IPS-18c (cell line): ENCODE results near the gene XRCC6.
"Not testable (repeated sequence)": the region's sequence is repeated elsewhere in the genome, so short reads cannot be mapped to it uniquely, and the experiment has no call there.

ENCODE experiments used
- H3K4me3 ChIP-seq: 2 replicates; pipeline ENCODE4 v1.7.0; 2013; ENCODE audit warnings: low read depth, mild to moderate bottlenecking, low read length, moderate library complexity; ENCODE audit not compliant: insufficient read depth
- H3K9me3 ChIP-seq: one replicate; pipeline ENCODE4 v1.6.1; 2013; ENCODE audit warnings: mild to moderate bottlenecking, low read length, moderate library complexity; ENCODE audit not compliant: control insufficient read depth, insufficient read depth

XRCC6 gene

DNA sequence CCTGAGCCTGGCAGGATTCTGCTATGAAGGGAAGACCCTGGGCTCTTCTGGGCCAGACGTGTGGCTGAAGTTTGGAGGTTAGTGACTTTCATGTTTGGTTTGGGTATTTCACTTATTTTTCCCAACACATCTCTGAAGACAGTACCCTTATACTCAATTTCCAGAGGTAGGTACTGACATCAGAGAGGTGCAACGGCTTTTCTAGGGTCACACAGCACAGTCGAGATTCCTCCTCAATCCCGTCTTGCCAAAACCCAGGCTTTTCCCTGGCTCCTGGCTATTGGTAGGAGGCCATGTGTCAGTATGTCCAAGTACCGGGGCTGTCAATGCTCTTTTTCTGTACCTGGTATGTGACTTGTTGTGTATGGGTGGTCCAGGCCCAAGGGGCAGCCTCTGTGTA lies 25.4 kb upstream of the XRCC6 start:
- H3K9me3 ChIP-seq, result no peaks in the 10 kb centered on the region

DNA sequence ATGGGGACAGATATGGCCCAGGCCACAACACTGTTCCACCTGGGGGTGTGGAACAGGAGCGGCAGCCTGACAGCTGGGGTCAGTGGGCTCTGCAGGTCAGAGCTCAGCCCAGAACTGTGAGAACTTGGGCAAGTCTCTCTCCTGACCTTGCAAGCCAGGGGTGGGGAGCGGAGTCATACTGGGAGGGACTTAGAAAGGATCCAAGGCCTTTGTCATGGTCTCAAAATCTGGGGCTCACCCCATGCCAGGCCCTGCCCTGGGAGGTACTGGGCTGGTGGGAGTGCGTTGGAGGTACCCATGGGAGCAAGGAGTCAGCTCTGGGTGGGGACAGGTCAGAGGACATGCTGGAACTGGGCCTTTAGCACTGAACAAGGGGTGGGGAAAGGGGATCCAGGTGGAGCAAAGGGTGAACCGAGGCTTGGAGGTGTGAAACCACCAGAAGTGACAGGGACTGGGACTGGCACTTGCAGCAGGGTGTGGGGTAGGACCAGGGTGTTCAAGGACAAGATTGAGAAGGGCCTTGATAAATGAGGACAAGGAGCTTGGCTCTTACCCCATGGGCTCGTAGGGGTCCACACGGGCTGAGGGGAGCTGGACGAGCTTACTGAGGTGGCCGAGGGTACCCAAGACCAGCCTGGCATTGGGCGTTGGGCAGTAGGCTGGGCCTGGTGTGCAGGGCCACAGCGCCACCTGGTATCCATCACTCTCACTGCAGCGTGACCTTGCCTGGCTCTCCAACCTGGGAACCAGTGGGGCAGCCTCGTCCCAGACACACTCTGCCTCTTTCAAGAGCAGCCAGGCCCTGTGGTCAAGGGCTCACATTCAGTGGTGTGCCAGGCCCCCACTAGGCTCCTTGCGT lies 24.1 kb upstream of the XRCC6 start:
- H3K4me3 ChIP-seq, result no peak overlapping the region

More for the DNA sequence above, 25.4 kb upstream of the XRCC6 start:
- H3K4me3 ChIP-seq, result no peak overlapping the region

DNA sequence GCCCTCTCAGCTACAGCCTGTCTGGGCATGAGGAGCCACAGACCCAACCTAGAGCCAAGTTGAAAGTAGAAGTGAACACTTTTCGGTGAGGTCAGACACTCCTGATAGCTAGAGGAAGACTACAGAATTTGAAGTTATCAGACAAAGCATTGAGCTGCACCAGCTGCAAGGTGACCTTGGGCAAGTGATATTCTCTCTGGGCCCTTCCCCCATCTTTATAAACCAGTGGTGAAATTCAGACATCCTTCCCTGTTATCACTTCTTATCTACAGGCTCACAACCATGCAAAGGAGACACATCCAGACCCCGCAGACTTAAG lies 23.5 kb upstream of the XRCC6 start:
- Histone ChIP-seq H3K9me3 (no peaks in the 10 kb centered on the region), H3K4me3 (no peak overlapping the region)

More for the DNA sequence above, 24.1 kb upstream of the XRCC6 start:
- H3K9me3 ChIP-seq, result no peaks in the 10 kb centered on the region

DNA sequence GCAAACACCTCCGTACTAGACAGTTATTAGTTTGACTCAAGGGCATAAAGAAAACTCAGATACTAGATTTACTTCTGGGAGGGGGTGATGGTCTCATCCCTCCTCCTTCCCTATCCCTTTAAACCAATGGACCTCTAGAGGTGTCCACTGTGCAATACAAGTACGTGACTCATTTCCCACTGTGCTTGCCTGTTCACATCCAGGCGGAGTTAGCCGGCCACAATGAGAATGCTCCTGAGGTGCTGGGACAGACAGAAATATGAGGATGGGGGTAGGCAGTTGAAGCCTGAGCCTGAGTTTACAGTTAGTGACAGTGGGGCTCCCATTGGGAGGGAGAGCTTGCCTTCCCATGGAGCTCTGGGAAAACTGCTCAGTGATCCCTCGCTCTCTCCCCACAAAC lies 23.0 kb upstream of the XRCC6 start:
- Histone ChIP-seq H3K4me3 (no peak overlapping the region), H3K9me3 (no peaks in the 10 kb centered on the region)

DNA sequence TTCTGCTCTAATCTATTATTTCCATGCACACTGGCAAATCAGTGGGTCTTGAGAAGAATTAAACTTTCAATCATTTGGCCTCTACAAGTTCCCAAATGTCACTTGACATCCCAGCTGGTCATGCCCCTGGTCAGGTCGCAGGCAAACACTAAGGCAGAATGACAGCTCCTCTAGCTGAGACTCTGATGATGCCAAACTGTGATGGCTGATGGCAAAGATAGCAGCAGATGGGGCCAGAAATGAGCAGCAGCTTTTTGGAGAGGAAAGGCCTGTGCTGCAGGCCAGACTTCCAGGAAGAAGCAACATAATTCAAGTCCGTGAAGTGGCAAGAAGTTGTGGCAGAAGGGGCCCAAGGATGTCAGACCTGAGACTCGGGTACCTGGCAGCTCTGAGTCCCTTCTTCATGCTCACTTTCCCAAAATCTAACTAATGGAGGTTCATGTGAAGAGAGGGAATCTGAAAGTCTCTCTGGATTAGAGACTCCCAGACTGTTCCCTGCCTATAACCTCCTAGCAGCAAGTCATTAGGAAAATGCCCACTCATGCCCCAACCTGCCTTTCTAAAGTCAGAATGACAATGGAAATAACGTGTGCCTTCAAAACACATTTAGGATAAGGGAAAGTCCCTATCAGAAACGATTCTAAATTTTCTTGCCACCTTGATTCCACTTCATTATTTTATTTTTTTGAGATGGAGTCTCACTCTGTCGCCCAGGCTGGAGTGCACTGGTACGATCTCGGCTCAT lies 22.0 kb upstream of the XRCC6 start:
- Histone ChIP-seq H3K9me3 (no peaks in the 10 kb centered on the region), H3K4me3 (no peak overlapping the region)

DNA sequence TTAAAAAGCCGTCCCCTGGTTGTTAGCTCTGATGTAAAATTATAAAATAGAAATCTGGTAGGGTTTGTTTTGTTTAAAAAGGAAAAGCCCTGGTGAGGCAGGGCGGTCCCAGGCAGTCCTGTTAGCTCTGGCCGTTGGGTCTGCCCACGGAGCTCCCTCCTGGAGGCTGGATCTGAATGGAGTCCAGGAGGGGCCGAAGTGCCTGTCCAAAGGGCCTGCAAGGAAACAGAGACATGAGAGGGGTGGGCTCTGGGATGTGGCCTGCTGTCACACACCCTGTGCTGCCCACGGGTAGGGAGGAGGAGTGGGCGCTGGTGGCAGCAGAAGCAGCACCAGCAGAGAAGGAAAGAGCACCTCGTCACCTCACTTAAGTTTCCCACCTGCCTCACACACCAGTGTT lies 20.1 kb upstream of the XRCC6 start:
- Histone ChIP-seq H3K4me3 (no peak overlapping the region), H3K9me3 (no peaks in the 10 kb centered on the region)

DNA sequence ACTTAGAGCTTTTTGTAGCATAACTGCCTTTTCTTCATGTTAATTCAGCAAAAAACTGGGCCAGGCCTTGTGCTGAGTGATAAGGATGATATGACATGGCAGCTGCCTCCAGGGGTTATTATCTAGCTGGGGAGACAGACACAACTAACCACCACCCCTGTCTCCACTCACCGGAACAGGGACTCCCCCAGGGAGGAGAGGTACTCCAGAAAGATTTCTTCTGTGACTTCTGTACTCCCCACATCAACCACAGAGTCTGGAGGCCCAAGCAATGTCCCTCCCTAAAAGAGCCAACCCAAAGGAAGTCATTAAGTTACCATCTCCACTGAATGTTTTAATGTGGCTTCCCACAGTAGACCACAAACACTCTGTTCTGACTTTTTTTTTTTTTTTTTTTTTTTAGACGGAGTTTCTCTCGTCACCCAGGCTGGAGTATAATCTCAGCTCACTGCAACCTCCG lies 17.2 kb upstream of the XRCC6 start:
- Histone ChIP-seq H3K4me3 (no peak overlapping the region), H3K9me3 (no peaks in the 10 kb centered on the region)

DNA sequence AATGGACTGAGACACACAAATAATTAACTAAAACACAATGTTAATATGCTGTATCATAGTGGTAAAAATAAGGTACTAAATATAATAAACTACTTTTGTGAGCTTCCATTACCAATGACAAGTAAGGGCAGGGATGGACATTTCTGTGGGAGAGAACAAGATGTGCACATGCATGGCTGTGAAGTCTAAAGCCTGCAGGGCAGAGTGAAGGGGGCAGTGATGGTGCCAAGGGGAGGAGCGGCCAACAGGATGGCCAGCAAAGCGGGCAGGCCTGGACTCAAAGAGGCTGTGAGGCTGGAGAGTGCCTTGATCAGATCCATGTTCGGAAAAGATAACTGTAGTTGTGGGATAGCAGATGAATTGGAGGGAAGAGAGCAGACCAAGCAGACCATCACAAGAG lies 12.7 kb upstream of the XRCC6 start:
- Histone ChIP-seq H3K4me3 (no peak overlapping the region), H3K9me3 (no peaks in the 10 kb centered on the region)

DNA sequence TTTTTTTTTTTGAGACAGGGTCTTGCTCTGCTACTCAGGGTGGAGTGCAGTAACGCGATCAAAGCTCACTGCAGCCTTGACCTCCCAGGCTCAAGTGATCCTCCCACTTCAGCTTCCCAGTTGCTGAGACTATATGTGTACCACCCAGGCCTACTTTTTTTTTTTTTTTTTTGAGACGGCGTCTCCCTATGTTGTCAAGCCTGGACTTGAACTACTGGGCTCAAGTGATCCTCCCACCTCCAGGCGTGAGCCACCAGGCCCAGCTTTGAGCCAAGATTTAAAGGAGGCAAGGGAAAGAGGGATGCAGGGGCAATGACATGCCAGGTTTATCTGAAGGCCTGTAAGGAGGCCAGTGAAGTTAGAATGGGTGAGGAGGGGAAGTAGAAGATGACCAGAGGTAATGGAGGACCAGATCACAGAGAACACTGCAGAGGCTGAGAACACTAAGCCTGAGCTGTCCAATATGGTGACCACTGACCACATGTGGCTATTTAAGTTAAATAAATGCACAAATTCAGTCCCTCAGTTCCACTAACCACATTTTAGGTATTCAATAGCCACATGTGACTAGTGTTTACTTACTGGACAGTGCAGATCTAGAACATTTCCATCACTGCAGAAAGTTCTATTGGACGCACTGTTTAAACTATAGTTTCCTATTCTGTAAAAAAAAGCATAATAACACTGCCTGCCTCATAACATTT lies 8.3 kb upstream of the XRCC6 start:
- Histone ChIP-seq H3K4me3 (no peak overlapping the region), H3K9me3 (no peaks in the 10 kb centered on the region)

DNA sequence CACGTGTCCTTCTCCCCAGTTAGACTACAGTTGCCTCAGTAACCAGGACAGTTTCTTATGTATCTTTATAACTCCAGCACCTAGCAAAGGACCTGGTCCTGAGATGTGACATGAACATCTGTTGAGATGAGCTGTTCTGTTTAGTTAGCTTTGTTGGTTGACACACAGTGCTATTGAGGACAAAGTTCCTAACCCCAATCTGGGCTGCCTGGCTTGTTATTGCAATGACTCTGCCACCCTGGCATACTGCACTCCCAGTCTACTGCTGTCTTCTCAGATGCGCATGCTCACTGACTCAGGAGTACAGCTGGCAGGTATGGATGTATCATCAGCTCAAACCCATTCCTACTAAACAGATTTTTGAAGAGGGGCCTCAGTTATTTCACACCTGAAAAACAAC lies 7.6 kb upstream of the XRCC6 start:
- Histone ChIP-seq H3K4me3 (no peak overlapping the region), H3K9me3 (no peaks in the 10 kb centered on the region)

DNA sequence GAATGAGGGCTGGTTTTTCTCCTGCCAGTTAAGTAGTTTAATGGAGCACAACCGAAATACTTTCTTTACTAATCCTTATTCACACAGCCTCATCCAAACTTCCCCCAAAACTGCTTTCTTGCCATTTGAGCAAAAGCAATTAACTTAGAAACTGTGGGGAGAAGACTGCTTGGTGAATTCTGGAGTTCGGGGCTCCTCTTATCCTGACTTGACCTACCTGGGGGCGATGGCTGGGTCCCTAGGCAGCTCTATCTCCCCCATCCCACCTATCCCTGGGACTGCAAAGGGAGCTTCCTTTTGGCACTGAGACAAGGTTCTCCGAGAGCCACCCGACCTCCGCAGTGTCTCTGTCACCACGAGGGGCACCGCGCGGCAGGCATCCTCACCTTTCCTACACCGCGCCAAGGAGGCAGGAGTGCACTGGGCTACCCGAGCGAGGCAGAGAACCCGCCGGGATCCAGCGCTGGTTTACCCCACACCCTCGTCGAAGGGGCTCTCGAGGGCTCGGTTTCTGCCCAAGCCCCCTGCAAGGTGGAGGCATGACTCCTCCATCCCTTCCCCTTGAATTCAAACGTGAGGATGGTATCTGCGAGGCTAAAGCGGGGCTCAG lies 1.0 kb upstream of the XRCC6 start:
- Histone ChIP-seq H3K4me3 (peak overlapping the region; percentile 94), H3K9me3 (no peaks in the 10 kb centered on the region)

DNA sequence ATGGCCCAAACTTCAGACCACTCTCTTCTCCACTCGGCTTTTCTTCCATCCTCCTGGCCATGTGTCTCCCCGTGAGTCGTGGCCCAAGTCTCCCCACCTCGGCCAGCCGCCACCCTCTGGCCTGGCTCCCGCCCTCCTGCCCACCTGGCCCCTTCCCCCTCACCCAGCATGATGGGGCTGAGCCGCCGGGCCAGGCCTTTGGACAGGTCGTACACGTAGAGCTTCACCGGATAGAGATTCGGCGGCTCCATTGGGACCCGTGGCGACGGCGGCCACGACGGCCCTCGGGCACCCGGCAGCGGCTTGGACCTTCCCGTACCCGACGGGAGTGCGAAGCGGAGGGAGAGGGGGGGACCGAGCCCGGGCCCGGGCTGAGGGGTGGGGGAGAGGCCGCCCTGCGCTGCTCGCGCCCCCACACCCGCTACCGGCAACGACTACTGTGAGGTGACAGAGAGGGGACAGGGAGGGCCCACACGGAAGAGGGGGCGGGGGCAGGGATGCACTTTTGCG lies 451 bp upstream of the XRCC6 start, which contains the start of gene DESI1:
DESI1 (minus strand) TSS at position 455 of the 510 bp plus-strand sequence; CDS start at position 251, 204 bp downstream.
- peak within 1 kb of the TSS; percentile 100 for H3K4me3 ChIP-seq
- H3K9me3 ChIP-seq, result no peaks in the 10 kb centered on the region

DNA sequence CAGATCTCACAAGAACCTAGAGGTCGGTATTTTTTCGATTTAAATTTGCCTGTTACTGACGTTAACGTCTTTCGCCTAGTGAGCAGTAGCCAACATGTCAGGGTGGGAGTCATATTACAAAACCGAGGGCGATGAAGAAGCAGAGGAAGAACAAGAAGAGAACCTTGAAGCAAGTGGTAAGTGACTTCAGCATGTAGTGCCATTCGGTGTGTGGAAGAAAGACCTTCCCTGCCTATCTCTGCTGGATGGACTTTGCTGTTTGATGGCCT lies 750 bp downstream of the XRCC6 start:
- H3K9me3 ChIP-seq, result no peaks in the 10 kb centered on the region
- H3K4me3 ChIP-seq, result peak overlapping the region; percentile 100

DNA sequence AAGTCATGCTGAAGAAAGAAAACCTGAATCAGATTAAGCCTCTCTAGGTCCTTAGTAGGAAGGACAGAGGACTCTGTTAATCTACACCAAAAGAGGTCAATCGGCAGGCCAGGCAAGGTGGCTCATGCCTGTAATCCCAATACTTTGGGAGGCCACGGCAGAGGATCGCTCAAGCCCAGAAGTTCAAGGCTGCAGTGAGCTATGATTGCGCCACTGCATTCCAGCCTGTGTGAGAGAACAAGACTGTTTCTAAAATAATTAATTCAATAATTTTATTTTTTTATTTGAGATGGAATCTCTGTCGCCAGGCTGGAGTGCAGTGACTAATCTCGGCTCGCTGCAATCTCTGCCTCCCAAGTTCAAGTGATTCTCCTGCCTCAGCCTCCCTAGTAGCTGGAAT lies 4.5 kb downstream of the XRCC6 start:
- no peaks in the 10 kb centered on the region for H3K9me3 ChIP-seq
- no peak overlapping the region for H3K4me3 ChIP-seq

DNA sequence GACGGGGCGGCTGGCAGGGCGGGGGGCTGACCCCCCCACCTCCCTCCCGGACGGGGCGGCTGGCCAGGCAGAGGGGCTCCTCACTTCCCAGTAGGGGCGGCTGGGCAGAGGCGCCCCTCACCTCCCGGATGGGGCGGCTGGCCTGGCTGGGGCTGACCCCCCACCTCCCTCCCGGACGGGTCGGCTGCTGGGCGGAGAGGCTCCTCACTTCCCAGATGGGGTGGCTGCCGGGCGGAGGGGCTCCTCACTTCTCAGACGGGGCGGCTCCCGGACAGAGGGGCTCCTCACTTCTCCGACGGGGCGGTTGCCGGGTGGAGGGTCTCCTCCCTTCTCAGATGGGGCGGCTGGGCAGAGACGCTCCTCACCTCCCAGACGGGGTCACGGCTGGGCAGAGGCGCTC lies 10.0 kb downstream of the XRCC6 start:
- not testable (repeated sequence) for H3K9me3 ChIP-seq, H3K4me3 ChIP-seq

DNA sequence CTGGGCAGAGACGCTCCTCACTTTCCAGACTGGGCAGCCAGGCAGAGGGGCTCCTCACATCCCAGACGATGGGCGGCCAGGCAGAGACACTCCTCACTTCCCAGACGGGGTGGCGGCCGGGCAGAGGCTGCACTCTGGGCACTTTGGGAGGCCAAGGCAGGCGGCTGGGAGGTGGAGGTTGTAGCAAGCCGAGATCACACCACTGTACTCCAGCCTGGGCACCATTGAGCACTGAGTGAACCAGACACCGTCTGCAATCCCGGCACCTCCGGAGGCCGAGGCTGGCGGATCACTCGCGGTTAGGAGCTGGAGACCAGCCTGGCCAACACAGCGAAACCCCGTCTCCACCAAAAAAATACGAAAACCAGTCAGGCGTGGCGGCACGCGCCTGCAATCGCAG lies 10.5 kb downstream of the XRCC6 start:
- H3K9me3 ChIP-seq, result not testable (repeated sequence)

DNA sequence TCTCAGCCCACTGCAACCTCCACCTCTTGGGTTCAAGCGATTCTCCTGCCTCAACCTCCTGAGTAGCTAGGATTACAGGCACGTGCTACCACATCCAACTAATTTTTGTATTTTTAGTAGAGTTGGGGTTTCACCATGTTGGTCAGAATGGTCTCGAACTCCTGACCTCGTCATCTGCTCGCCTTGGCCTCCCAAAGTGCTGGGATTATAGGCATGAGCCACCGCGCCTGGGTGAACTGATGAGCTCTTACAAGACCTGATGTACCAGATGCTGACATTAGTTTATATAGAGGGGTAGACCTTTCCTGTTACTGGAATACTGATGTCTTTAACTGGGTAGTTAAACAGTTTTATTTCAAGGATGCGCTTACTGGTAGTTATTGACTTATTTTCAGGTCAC lies 13.5 kb downstream of the XRCC6 start:
- H3K4me3 ChIP-seq, H3K9me3 ChIP-seq: not testable (repeated sequence)

More for the DNA sequence above, 10.5 kb downstream of the XRCC6 start:
- H3K4me3 ChIP-seq, result not testable (repeated sequence)
